GM21381 (cell line): ENCODE measurements around the gene PAF1.
"Not testable (repeated sequence)": the region's sequence is repeated elsewhere in the genome, so short reads cannot be mapped to it uniquely, and the experiment has no call there.

Experiments used
- ATAC-seq: cut with Tn5 transposase; IDR thresholded peaks from one replicate; pipeline ENCODE4 v1.9.1; 2021; ENCODE audit warnings: mild to moderate bottlenecking, moderate library complexity; ENCODE audit not compliant: unreplicated experiment

PAF1 gene

DNA sequence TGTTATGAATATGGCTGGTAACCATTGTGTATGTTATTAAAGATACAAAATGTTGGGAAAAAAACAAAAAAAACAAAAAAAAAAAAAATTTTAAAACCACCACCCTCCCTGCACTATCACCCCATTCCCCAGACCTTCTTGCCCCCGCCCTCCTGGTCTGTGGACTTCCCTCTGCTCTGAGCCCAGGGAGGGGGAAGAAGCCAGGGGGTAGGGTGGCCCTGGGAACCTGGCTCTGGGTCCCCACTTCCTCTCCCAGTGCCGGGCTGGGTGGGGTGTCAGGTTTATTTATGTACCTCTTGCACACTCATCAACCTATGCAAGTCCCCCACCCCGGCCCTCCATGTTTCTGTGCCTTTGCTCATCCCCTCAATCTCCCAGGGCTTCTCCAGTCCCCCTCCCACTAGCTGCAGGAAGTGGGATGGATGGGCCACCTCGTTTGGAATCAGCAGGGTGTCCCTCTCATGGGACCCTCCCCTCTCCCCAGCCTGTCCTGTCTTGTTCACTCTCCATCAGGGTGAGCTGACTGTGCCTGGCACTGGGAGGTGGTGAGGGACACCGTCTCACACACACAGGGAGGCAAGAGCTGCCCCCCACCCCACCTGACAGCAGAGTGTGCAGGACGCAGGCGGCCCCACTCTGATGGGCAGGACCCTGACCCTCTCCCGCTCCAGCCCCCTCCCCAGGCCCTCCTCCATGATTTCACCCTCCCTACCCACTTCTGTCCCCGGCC, 5.9 kb downstream of the PAF1 start:
- ATAC-seq, result no peak

DNA sequence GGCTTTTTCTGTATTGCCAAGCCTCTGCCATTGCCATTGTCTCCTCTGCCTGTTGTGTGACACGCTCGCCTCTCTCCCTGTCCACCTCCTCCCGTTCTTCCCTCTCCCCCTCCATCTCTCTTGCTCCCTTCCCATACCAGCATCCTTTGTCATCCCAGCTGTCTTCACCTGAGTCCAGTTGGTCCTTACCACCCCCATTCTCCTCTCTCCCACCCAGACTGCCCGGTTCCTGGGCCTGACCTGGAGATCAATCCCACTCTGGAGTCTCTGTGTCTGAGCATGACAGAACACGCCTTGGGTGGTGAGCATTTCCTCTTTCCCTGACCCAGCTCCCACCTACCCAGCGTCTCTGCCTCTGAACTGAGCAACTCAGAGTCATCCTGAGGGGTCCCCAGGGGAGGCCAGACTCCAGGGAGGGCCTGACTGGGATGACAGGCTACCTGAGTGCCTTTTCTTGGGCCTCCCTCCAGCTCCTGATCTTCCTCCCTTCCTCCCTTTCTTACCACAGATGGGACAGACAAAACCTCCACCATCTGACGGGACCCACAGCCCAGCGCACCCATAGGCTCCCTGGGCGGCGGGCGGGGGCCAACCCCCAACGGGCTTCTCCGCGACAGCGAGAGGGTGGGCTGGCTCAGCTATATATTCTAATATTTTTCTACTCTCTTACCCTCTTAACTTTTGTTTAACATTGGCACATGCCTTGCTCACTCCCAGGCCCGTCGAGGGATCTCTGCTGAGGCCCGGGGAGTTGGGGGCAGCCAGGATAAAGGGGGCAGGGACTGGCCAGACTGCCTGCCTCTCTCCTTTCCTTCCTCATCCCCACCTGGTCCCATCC, 7.7 kb downstream of the PAF1 start:
- no peak for ATAC-seq

DNA sequence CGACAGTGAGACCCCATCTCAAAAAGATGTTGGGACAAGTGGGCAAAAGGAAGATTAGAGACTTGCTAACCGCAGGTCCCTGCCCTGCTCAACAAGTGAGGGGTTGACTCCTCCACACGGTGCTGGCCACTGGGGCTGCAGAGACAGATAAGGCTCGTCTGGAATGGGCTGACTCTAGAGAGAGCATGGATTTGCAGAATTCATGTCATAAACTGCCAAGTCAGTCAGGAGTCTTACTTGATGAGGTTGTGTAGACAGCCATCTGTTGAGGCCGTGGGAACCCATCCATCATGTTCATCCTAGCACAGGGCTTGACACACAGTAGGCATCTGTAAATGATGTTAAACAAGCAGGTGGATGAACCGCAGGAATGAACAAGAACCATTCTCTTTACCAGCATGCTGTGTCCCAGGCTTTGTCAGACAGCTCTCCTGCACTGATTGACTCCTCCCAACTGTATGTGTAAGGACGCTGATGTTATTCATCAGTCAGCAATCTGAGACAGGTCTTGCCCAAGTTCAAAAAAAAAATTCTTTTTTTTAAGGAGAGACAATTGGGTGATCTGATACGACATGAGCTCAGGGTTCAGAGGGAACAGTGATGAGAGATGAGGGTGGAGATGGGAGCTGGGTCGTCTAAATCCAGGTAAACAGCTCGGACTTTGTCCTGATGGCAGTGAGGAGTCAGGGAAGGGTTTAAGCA, 8.8 kb downstream of the PAF1 start:
- no peak for ATAC-seq

DNA sequence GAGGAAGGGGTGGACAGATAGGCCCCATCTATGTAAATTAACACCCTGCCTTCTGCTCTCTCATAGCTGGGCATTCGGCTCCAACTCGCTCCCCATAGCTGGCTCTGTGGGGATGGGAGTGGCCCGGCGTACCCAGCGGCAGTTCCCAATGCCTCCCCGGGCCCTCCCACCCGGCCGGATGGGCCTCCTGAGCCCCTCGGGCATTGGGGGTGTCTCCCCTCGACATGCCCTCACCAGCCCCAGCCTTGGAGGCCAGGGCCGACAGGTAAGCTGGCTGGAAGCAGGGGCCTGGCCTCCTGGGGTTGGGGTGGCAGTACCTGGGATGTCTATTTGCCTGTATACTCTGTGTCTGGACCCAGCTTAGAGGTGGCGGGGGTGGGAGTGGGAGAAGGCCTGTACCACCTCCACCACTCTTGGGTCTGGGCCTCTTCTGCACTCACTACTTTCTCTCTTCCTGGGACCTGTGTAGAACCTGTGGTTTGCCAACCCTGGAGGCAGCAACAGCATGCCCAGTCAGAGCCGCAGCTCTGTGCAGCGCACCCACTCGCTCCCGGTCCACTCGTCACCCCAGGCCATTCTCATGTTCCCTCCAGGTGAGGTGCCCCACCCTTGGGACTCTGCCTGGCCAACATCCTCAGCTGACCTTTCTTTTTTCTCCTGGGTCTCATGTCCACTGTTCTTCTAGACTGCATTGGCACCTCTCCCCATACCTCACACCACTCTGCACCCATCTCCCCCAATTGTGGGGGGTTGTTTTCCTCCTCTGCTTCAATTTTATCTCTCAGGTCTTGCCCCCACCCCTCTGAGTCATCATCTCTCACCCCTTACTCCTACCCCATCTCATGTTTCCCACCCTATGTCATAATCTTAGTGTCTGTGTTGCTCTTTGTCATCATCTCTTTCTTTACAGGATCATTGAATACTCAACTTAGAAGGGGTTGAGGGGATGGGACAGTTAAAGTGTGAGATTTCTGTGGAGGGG, 10.1 kb downstream of the PAF1 start:
- no peak for ATAC-seq

DNA sequence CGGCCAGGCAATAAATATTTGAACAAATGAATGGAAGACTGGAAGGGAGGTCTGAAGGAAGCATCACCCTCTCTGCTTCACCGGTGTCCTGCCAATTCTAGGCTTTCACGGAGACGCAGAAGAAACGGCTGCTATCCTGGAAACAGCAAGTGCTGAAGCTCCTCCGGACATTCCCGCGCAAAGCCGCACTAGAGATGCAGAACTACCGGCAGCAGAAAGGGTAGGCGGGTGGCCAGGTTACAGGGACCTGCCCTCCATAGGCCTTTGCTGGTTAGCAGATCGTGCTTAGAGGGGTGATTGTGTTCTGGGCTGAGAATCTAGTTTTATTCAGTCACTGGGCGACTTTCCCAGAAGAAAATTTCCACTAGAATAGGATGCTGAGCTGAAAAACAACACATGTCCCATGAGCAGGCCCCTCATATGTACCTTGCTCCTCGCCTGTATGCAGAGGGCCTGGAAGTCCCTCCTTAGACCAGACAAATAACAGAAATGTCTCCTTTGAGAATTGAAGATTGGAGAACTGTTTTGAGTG, 11.0 kb downstream of the PAF1 start:
- ATAC-seq, result no peak

DNA sequence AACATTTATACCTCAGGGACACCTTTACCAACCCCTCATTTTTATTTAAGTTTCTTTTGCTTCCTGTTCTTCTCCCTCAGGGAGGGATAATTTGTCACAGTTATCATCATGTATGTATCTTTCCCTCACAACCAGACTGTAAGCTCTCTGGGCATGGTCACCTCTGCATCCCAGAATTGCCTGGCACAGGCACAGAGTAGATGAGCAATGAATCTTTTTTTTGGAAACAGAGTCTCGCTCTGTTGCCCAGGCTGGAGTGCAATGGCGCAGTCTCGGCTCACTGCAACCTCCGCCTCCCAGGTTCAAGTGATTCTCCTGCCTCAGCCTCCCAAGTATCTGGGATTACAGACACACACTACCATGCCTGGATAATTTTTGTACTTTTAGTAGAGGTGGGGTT, 11.5 kb downstream of the PAF1 start:
- not testable (repeated sequence) for ATAC-seq

DNA sequence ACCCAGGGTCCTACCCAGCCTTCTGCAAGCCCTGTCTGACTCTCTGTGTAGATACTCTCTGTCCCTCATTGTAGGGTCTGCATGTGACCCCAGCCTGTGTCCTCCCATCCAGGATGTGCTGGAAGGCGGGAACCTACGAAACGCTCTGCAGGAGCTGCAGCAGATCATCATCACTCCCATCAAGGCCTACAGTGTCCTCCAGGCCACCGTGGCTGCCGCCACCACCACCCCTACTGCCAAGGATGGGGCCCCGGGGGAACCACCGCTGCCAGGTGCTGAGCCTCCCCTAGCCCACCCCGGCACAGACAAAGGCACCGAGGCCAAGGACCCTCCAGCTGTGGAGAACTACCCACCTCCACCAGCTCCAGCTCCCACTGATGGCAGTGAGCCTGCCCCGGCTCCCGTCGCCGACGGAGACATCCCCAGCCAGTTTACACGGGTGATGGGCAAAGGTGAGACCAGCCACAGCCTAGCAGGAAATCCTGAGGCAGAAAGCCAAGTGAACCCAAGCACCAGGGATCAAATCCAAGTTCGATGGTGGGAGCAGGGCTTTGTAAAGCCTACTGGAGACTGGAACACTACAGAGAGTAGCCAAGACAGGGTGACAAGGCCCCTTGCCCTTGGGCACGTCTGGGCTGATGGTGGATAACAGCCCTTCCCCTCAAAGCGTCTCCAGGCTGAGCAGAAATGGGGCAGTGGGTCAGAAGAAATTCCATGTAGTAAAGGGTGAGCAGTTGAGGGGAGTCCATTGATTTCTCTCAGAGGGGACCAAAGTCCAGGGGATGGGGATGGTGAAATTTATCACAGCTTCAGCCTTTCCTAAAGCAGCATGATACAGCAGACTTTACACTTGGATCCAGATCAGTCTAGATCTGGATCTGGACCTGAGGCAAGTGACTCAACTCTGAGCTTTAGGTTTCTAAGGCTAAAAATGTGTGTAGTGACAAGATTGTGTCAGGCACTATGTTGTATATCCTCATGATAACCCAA, 13.2 kb downstream of the PAF1 start:
- ATAC-seq, result no peak

DNA sequence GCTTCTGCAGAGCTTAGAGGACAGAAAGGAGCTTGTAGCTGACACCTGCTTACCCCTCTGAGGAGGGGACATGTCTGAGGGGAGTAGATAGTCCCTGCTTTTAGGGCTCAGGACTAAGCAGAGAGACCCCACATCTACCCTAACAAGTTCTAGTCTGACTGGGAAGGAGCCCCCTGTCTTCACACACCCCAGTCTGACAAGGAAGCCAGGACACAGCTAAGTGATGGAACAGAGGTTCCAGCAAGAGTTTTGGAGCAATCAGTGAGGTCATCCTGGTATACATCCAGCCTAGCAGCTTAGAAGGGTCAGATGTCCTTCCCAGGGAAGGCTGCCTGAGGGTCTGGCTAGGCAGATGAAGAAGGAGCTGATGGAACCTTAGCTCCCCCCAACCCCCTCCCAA, 15.0 kb downstream of the PAF1 start:
- ATAC-seq, result no peak

DNA sequence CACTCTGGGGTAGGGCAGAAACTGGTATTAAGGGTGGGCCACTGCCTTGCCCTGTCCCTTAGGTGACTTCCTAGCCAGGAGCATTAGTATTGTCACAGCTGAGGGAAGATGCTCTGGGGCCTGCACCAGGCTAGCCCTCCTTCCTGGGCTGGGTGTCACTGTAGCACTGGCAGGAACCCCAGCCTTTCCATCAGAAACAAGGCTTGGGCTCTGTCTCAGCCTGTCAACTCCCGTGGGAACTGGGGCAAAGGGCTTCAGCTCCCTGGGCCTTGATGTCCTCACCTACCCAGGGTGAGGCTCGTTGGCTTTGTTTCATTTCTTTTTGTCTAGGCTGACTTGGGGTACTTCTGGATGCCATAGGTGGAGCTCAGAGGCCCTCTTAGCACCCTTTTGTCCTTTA, 18.0 kb downstream of the PAF1 start:
- ATAC-seq, result no peak

DNA sequence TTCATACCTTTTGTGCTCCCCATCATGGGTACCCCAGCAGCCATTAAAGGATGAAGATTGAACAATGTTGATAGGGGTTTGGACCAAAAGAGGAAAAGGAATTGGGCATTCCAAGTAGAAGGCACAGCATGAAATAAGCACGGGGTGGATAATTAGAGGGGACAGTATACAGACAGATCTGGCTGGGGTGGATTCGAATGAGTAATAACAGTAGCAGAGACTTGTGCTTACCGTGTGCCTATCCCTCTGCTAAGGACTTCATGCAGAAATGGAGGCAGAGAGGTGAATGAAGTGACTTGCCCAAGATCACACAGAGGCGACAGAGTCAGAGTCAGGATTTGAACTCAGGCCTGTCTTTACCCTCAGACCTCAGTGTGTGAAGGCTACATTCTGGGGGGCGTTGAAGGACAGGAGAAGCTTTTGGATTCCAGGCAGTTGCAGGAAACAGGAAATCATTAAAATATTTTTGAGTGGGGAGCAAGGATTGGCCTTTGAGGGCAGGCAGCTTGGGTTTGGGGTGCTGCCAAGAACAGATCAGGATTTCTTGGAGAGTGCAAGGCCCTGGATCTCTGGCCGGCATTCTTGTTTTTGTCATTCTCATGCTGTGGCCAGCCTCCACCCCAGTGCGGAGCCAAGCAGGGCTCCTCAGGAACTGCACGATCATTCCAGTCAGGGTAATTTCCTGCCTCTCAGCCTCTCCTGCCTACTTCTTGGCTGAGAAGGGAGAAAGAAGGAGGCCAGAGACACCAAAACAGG, 18.7 kb downstream of the PAF1 start:
- no peak for ATAC-seq

DNA sequence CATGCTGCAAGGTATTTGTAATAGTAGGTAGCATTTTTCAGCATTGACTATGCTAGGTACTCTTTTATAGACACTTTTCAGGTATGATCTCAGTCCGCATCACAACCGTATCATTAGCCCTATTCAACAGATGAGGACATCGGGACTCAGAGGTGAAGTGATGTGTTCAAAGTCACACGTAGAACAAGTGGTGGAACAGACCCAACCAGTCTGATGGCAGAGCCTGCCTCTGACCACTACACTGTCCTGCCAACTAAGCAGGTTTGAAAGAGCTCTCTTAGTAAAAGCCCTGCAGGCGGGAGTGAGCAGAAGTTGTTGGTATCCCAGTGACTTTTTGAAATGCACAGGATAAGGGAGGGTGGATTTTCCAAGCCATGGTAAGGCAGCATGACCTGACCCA, 20.2 kb downstream of the PAF1 start:
- no peak for ATAC-seq

DNA sequence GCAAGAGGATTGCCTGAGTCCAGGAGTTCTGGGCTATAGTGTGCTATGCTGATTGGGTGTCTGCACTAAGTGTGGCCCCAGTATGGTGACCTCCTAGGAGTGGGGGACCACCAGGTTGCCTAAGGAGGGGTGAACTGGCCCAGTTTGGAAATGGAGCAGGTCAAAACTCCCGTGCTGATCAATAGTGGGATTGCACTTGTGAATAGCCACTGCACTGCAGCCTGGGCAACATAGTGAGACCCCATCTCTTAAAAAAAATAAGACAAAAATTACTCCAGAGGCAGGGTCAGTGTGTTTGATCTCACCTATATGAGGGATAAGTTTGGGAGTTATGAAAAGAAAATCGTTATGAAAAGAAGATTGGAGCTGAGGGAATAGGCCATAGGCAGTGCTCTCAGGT, 21.7 kb downstream of the PAF1 start:
- ATAC-seq, result no peak

DNA sequence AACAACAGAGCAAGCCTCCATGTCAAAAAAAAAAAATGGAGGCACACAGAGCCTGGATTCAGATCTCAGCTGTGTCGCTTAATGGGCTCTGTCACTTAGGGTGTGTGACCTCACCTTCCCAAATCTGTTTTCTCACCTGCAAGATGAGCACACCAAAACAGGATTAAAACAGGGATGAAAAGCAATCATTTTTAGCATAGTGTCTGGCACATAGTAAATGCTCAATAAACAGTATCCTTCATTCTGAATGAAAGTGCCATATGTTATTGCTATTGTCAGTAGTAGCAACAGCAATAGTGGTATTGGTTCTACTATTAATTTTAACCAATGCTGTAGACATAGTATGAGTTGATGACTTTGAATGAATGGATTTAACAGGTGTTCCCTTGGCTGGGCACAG, 25.4 kb downstream of the PAF1 start:
- ATAC-seq, result no peak

DNA sequence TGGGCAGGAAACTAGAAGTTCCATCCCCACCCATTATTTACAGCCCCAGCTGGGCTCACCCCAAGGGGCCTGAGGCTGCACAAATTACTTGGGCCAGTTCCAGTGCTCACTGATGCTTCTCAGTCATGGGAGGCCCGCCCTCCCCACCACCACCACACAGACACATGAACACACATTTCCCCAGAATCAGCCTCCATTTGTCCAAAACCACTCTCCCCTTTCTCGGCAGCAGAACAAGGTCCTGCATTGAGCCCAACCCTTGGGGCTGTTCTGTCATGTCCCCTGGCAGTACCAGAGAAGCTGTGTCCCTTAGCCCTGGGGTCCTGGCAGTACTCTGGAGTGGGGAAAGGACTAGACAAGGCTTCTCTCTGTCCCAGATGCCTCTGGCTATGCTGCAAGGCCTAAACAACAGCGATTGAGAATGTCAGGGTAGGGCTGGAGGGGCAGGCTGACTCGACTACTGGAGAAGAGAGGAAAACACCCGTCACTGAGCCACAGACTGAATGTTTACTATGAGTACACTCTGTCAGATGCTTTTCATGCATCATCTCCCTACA, 26.9 kb downstream of the PAF1 start:
- no peak for ATAC-seq

DNA sequence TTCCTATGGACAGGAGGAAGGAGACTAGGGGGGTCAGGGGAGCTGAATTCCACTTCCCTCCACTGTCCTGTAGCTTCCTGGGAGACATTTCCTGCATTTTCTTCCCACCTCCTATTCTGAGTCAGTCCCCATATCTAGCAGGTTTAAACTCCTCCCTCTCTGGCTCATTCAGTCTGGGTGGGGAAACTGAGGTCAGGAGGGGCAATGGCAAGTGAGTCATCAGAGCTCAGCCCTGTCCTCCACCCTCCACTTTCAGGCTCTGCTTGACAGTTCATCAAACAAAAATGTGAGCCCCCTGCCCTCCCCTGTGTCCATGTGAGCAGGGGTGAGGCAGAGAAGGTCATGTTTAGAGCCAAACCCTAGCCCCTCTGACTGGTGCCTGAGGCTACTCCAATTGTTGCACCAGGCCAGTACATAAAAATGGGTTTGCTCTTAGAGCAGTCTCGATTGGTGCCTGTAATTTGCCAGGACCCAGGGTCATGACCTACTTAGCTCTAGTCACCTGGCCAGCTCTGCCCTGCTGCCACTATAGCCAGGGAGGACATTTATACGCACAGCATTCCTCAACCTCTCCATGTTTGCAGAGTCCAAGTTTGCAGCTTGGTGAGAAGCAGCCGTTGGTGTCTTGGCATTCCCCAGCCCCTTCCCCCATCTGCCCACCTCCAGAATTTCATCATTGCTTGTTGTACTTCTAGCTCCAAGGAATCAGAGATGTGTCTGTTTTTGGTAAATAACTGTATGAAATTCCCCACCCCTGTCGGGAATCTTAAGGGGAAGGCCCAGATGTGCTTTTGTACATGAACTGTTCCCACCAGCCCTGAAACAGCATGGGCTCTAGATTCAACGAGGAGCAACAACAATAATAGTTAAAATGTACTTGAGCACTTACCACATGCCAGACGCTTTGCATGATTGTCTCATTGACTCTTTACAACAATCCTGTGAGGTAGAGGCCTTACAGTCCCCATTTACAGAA, 27.9 kb downstream of the PAF1 start:
- no peak for ATAC-seq

DNA sequence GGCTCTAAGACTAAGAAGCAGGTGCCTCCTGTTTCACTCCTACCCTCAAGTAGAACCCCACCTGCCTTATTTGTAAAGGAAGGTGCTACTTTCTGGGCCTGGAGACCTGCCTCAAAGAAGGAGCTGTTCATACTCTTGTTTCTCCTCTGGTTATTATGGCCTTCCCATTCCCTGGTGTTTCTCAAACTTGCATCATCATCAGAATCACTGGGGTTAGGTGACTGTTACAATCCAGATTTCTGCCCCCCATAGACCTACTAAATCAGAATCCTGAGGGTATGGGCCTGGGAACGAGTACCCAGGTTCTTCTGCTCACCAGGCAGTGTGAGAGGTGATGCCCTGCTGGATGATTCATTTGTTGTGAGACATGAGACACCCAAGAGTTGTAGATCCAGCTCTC, 30.3 kb downstream of the PAF1 start:
- ATAC-seq, result no peak

DNA sequence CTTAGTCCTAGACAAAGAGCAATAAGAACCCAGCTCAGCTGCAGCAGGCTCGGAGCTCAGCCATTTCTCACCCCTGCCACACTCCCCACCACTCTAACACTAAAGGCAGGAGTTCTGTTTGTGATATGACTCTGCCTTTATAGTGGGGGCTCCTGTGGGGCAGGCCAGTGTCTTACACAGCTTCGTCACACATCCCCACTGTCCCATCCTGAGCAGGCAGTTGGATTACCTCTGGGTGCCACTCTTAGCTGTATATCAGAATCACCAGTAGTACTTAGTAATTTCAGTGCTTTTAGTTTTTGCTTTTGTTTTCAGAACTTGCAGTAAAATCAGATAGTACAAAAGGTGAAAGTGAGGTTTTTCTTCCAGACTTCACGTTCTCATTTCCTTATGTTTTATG, 31.9 kb downstream of the PAF1 start:
- ATAC-seq, result no peak
